NCI-H187 (cell line): Measurements from ENCODE around the gene NRXN3.

Experiments
- DNase-seq, 2 experiments: peaks; one replicate each; lab custom pipeline; 2025; lab: John Stamatoyannopoulos, UW

Gene NRXN3

GRCh38 chr14:78637908-78638475 lies 467.8 kb downstream of the NRXN3 start:
- DNase-seq, result peak; percentile 63 to 76

- peak in 1 of 2 experiments; percentile 61 for DNase-seq
Observed at GRCh38 chr14:78638926-78639325, 468.8 kb downstream of the NRXN3 start.

- DNase-seq, result peak in 1 of 2 experiments; percentile 36
Observed at GRCh38 chr14:78644824-78645559, 474.8 kb downstream of the NRXN3 start.

- no peak for DNase-seq
Observed at GRCh38 chr14:78652727-78653126, 482.6 kb downstream of the NRXN3 start.

GRCh38 chr14:78653173-78653572 lies 483.0 kb downstream of the NRXN3 start:
- DNase-seq, result no peak

- no peak for DNase-seq
Observed at GRCh38 chr14:78657451-78657850, 487.3 kb downstream of the NRXN3 start.

GRCh38 chr14:78664841-78665240 lies 494.7 kb downstream of the NRXN3 start:
- DNase-seq, result no peak

GRCh38 chr14:78666336-78667056 lies 496.3 kb downstream of the NRXN3 start:
- no peak for DNase-seq

GRCh38 chr14:78667141-78667540 lies 497.0 kb downstream of the NRXN3 start:
- no peak for DNase-seq

GRCh38 chr14:78673845-78674244 lies 503.7 kb downstream of the NRXN3 start:
- no peak for DNase-seq

- peak in 1 of 2 experiments; percentile 25 for DNase-seq
Observed at GRCh38 chr14:78674820-78675219, 504.6 kb downstream of the NRXN3 start.

GRCh38 chr14:78683206-78683605 lies 513.0 kb downstream of the NRXN3 start:
- no peak for DNase-seq

- DNase-seq, result no peak
Observed at GRCh38 chr14:78683981-78684380, 513.8 kb downstream of the NRXN3 start.

- no peak for DNase-seq
Observed at GRCh38 chr14:78688503-78688902, 518.3 kb downstream of the NRXN3 start.

GRCh38 chr14:78690836-78691235 lies 520.7 kb downstream of the NRXN3 start:
- DNase-seq, result no peak

- DNase-seq, result peak in 1 of 2 experiments; percentile 28
Observed at GRCh38 chr14:78697341-78697740, 527.2 kb downstream of the NRXN3 start.

GRCh38 chr14:78698991-78699390 lies 528.8 kb downstream of the NRXN3 start:
- no peak for DNase-seq

- DNase-seq, result no peak
Observed at GRCh38 chr14:78700236-78700635, 530.1 kb downstream of the NRXN3 start.

GRCh38 chr14:78701246-78701645 lies 531.1 kb downstream of the NRXN3 start:
- DNase-seq, result no peak

GRCh38 chr14:78704965-78705364 lies 534.8 kb downstream of the NRXN3 start:
- DNase-seq, result no peak

- no peak for DNase-seq
Observed at GRCh38 chr14:78705989-78706388, 535.8 kb downstream of the NRXN3 start.

- no peak for DNase-seq
Observed at GRCh38 chr14:78709795-78710557, 539.8 kb downstream of the NRXN3 start.
